Activated naive CD8-positive, alpha-beta T cell treated with anti-CD3 and anti-CD28 coated beads for 36 hours (primary cell): Measurements from ENCODE around the gene SRMS. TPM values are rescaled to one million over a fixed set of nuclear protein-coding genes. Genes with fewer than 3 reads are reported as not detected.

Source experiments
- DNase-seq: peaks from one replicate; pipeline ENCODE4 v3.0.0; 2021
- H3K27ac Mint-ChIP-seq: one replicate; pipeline ENCODE4 v1.8.0; 2022; ENCODE audit warnings: mild to moderate bottlenecking, moderate library complexity, mixed read lengths
- H3K27me3 Mint-ChIP-seq: one replicate; pipeline ENCODE4 v1.8.0; 2022; ENCODE audit warnings: mild to moderate bottlenecking, mixed read lengths
- H3K36me3 Mint-ChIP-seq: one replicate; pipeline ENCODE4 v1.8.0; 2021; ENCODE audit warnings: mild to moderate bottlenecking, mixed read lengths
- H3K4me1 Mint-ChIP-seq: one replicate; pipeline ENCODE4 v1.8.0; 2021; ENCODE audit warnings: mixed read lengths
- H3K4me3 Mint-ChIP-seq: one replicate; pipeline ENCODE4 v1.8.0; 2022; ENCODE audit warnings: mild to moderate bottlenecking, moderate library complexity, mixed read lengths
- H3K9me3 Mint-ChIP-seq: one replicate; pipeline ENCODE4 v1.8.0; 2022; ENCODE audit warnings: mixed read lengths
- total RNA-seq, 2 experiments: library from RNA; stranded (reverse); gene quantifications; one replicate each; pipeline ENCODE4 v1.2.3, GENCODE V29; 2021

The SRMS gene, protein sequence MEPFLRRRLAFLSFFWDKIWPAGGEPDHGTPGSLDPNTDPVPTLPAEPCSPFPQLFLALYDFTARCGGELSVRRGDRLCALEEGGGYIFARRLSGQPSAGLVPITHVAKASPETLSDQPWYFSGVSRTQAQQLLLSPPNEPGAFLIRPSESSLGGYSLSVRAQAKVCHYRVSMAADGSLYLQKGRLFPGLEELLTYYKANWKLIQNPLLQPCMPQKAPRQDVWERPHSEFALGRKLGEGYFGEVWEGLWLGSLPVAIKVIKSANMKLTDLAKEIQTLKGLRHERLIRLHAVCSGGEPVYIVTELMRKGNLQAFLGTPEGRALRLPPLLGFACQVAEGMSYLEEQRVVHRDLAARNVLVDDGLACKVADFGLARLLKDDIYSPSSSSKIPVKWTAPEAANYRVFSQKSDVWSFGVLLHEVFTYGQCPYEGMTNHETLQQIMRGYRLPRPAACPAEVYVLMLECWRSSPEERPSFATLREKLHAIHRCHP
- not detected for total RNA-seq

- Mint-ChIP-seq H3K9me3 (no peaks in the 10 kb centered on the region), H3K27ac (no peak within 1 kb of the TSS), H3K36me3 (no peaks in the 10 kb centered on the region), H3K4me1 (peaks cover 10% of the 10 kb centered on the region), H3K27me3 (peaks cover 13% of the 10 kb centered on the region), H3K4me3 (no peak within 1 kb of the TSS)
- no peak for DNase-seq
Measured at GRCh38 chr20:63547725-63548480, at the start of gene SRMS. Gene SRMS, minus strand, starts transcription at chr20:63547749. Its CDS starts 286 bp downstream, at chr20:63547463.

- peaks cover 15% of the 10 kb centered on the region for H3K36me3 Mint-ChIP-seq
- no peak for DNase-seq
- H3K9me3 Mint-ChIP-seq: no peaks in the 10 kb centered on the region
- H3K4me3 Mint-ChIP-seq: no peak overlapping the region
- H3K4me1 Mint-ChIP-seq: no peaks in the 10 kb centered on the region
- H3K27ac Mint-ChIP-seq: no peak overlapping the region
- H3K27me3 Mint-ChIP-seq: no peaks in the 10 kb centered on the region
Measured at GRCh38 chr20:63596423-63596822, 48.9 kb upstream of the SRMS start.

GRCh38 chr20:63595416-63596127, 48.0 kb upstream of the SRMS start:
- Mint-ChIP-seq H3K4me1 (no peaks in the 10 kb centered on the region), H3K4me3 (no peak overlapping the region), H3K9me3 (no peaks in the 10 kb centered on the region), H3K27me3 (no peaks in the 10 kb centered on the region), H3K36me3 (peaks cover 12% of the 10 kb centered on the region), H3K27ac (no peak overlapping the region)
- DNase-seq: no peak

DNA sequence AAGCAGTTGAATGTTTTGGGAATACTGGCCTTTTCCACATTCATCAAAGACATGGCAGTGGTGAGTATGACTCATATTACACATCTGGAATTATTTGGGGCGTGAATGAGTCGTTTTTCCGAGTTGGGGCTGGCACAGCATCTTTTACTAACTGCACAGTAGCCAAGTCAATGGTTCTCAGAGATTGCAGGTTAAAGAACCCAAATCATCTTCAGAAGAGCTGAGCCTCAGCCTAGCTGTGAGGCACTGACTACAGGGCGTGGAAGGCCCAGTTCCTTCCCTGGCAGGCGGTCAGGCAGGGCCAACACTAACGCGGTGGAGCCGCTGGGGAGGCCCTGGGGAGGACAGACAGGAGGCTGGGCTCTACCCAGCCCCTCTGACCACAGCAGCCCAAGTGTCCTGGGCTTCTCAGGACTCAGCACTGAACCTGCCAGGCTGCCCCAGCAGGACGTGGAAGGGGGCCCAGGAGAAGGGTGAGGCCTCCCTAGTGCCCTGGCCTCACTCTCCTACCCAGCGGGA, 46.6 kb upstream of the SRMS start:
- H3K27ac Mint-ChIP-seq: no peak overlapping the region
- no peaks in the 10 kb centered on the region for H3K27me3 Mint-ChIP-seq
- H3K9me3 Mint-ChIP-seq: no peaks in the 10 kb centered on the region
- H3K4me3 Mint-ChIP-seq: no peak overlapping the region
- H3K36me3 Mint-ChIP-seq: peaks cover 8% of the 10 kb centered on the region
- H3K4me1 Mint-ChIP-seq: no peaks in the 10 kb centered on the region
- no peak for DNase-seq

DNA sequence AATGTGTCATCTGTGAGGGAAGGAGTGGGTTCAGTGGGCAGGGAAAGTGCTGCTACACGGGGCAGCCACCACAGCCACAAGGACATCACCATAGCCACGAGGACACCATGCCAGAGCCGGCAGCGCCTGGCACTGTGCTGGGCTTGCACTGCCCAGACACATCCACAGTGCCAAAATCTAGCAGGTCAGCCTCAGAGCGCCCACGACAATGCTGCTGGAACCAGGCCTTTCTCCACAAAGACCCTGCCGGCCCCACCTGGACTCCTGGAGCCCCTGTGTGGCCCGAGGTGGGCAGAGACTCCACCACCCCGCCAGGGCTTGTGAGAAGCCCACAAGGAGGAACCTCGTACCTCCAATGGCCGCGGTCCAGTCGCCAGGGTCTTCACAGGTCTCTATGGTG, 45.1 kb upstream of the SRMS start:
- peaks cover 10% of the 10 kb centered on the region for H3K36me3 Mint-ChIP-seq
- H3K9me3 Mint-ChIP-seq: no peaks in the 10 kb centered on the region
- H3K27me3 Mint-ChIP-seq: no peaks in the 10 kb centered on the region
- DNase-seq: no peak
- H3K4me3 Mint-ChIP-seq: no peak overlapping the region
- H3K27ac Mint-ChIP-seq: no peak overlapping the region
- H3K4me1 Mint-ChIP-seq: peaks cover 6% of the 10 kb centered on the region

DNA sequence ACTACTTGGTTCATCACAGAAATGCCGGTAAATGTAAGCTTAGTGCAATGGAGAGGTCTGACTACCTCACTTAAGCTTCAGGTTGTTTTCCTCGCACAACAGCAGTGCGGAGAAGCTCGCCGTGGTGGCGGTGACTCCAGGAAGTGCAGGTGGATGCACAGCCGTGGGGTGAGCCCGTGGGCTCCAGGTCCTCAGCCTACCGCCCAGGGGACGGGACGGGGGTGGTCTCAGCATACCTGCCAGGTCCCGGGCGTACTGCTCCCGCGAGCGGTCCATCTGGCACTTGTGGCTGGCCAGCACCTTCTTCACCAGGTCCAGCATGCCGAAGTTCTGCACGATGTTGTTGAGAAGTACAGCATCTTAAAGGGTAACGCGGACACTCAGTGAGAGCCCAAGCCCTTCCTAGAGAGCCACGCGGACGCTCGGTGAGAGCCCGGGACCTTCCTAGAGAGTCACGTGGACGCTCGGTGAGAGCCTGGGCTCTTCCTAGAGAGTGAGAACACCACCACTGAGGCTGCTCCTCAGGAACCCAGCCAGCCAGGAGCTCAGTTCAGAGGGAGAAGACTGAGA, 44.3 kb upstream of the SRMS start:
- no peaks in the 10 kb centered on the region for H3K27me3 Mint-ChIP-seq
- no peak overlapping the region for H3K4me3 Mint-ChIP-seq
- H3K4me1 Mint-ChIP-seq: peaks cover 8% of the 10 kb centered on the region
- DNase-seq: no peak
- H3K27ac Mint-ChIP-seq: no peak overlapping the region
- H3K9me3 Mint-ChIP-seq: no peaks in the 10 kb centered on the region
- peaks cover 10% of the 10 kb centered on the region for H3K36me3 Mint-ChIP-seq

DNA sequence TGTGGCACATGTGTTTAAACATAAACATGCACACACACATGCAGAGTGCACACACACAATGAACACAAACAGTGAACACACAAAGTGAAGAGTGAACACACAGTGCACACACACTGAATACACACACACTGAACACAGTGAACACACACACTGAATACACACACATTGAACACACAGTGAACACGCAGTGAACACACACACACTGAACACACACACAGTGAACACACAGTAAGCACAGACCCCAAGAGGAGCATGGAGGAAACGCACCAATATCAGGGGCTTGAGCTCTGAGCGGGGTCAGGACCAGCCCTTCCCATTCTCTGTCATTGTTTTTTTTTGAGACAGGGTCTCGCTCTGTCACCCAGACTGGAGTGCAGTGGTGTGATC, 43.6 kb upstream of the SRMS start:
- no peak for DNase-seq
- Mint-ChIP-seq H3K27ac (no peak overlapping the region), H3K4me3 (no peak overlapping the region), H3K4me1 (peaks cover 8% of the 10 kb centered on the region), H3K9me3 (no peaks in the 10 kb centered on the region), H3K27me3 (no peaks in the 10 kb centered on the region), H3K36me3 (peaks cover 10% of the 10 kb centered on the region)

DNA sequence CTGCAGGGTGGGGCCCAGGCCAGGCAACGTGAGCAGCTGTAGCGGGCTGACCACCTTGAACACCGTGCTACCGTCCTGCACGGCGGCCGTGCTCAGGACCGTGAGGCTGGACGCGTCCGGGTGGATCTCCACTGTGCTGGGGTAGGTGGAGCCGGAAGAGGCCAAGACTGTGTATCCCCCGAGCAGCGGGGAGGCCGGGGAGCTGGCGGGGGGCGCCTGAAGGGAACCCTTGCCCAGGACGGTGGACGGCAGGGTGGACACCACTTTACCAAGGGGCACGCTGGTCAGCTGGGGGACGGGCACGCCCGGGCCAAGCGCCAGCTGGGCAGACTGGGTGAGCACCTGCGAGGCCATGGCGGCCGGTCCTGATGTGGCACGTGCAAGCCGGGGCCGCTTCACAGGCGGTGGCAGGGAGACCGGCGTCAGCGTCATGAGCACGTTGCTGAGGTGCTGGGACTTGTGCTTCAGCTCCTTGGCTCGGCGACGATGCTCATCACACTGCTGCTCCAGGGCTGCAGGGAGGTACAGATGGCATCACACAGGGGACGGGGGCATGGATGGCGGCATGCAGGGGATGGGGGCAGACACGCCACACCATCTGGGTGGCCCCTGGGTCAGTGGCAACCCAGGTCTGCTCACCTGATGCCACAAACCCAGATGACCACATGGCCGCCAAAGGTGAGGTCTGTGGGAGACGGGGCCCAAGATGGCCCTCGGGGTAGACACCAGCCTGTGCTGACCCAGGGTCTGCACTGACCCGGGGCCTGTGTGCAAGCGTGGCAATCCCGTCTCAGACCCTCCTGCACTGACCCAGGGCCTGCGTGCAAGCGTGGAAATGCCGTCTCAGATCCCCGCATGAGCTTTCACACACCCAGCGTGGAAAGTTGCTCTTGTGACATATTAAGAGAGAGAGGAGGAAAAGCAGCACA, 42.9 kb upstream of the SRMS start:
- H3K27me3 Mint-ChIP-seq: no peaks in the 10 kb centered on the region
- no peak overlapping the region for H3K27ac Mint-ChIP-seq
- no peak for DNase-seq
- H3K36me3 Mint-ChIP-seq: peaks cover 10% of the 10 kb centered on the region
- H3K4me3 Mint-ChIP-seq: no peak overlapping the region
- H3K9me3 Mint-ChIP-seq: no peaks in the 10 kb centered on the region
- peaks cover 8% of the 10 kb centered on the region for H3K4me1 Mint-ChIP-seq

- Mint-ChIP-seq H3K4me3 (no peak overlapping the region), H3K9me3 (no peaks in the 10 kb centered on the region), H3K36me3 (peaks cover 10% of the 10 kb centered on the region), H3K27me3 (no peaks in the 10 kb centered on the region), H3K27ac (no peak overlapping the region), H3K4me1 (peaks cover 8% of the 10 kb centered on the region)
- DNase-seq: no peak
Measured at GRCh38 chr20:63589261-63590217, 42.0 kb upstream of the SRMS start.

GRCh38 chr20:63588641-63589041, 41.1 kb upstream of the SRMS start:
- DNase-seq: no peak
- Mint-ChIP-seq H3K9me3 (no peaks in the 10 kb centered on the region), H3K4me1 (peaks cover 8% of the 10 kb centered on the region), H3K4me3 (no peak overlapping the region), H3K27ac (no peak overlapping the region), H3K27me3 (no peaks in the 10 kb centered on the region), H3K36me3 (peaks cover 10% of the 10 kb centered on the region)

- Mint-ChIP-seq H3K36me3 (peaks cover 5% of the 10 kb centered on the region), H3K27me3 (no peaks in the 10 kb centered on the region), H3K4me1 (peaks cover 8% of the 10 kb centered on the region), H3K4me3 (no peak overlapping the region), H3K9me3 (no peaks in the 10 kb centered on the region), H3K27ac (no peak overlapping the region)
- DNase-seq: no peak
Measured at GRCh38 chr20:63587776-63588591, 40.4 kb upstream of the SRMS start.

- Mint-ChIP-seq H3K27me3 (no peaks in the 10 kb centered on the region), H3K4me1 (peaks cover 8% of the 10 kb centered on the region), H3K9me3 (no peaks in the 10 kb centered on the region), H3K36me3 (peaks cover 4% of the 10 kb centered on the region), H3K27ac (no peak overlapping the region), H3K4me3 (no peak overlapping the region)
- DNase-seq: no peak
Measured at GRCh38 chr20:63587256-63587655, 39.7 kb upstream of the SRMS start.
